ENCODE measurements around the gene GKN2.

Gene GKN2

GRCh38 chr2:68952887-68953521 lies at the start of gene GKN2:
Gene GKN2 (minus strand): TSS chr2:68952893. CDS start chr2:68952861, 32 bp downstream.
- no peak for DNase-seq

- DNase-seq: no peak
These were observed 49.2 kb upstream of the GKN2 start for GRCh38 chr2:69001879-69002278.

- no peak for DNase-seq
These were observed 44.7 kb upstream of the GKN2 start for GRCh38 chr2:68997401-68997800.

GRCh38 chr2:68995916-68996315 lies 43.2 kb upstream of the GKN2 start:
- no peak for DNase-seq

GRCh38 chr2:68994864-68995263 lies 42.2 kb upstream of the GKN2 start:
- DNase-seq: no peak

- DNase-seq: no peak
These were observed 41.0 kb upstream of the GKN2 start for GRCh38 chr2:68993660-68994059.

- DNase-seq: no peak
These were observed 40.2 kb upstream of the GKN2 start for GRCh38 chr2:68992933-68993332.

- no peak for DNase-seq
These were observed 39.6 kb upstream of the GKN2 start for GRCh38 chr2:68992341-68992740.

- DNase-seq: no peak
These were observed 36.3 kb upstream of the GKN2 start for GRCh38 chr2:68989035-68989434.

GRCh38 chr2:68987021-68987503 lies 34.4 kb upstream of the GKN2 start:
- DNase-seq: no peak

- DNase-seq: no peak
These were observed 28.3 kb upstream of the GKN2 start for GRCh38 chr2:68980956-68981355.

GRCh38 chr2:68978098-68978497 lies 25.4 kb upstream of the GKN2 start:
- no peak for DNase-seq

- DNase-seq: no peak
These were observed 24.8 kb upstream of the GKN2 start for GRCh38 chr2:68977453-68977852.

- no peak for DNase-seq
These were observed 23.2 kb upstream of the GKN2 start for GRCh38 chr2:68975844-68976243.

GRCh38 chr2:68974946-68975665 lies 22.4 kb upstream of the GKN2 start:
- no peak for DNase-seq

GRCh38 chr2:68974251-68974650 lies 21.6 kb upstream of the GKN2 start, which contains the start of gene GKN1:
Gene GKN1 (plus strand): TSS chr2:68974636. CDS start chr2:68974678, 42 bp downstream.
- no peak for DNase-seq

GRCh38 chr2:68971591-68972231 lies 19.0 kb upstream of the GKN2 start:
- peak; percentile 35 for DNase-seq

GRCh38 chr2:68970566-68971265 lies 18.0 kb upstream of the GKN2 start:
- DNase-seq: no peak

GRCh38 chr2:68969736-68970490 lies 17.2 kb upstream of the GKN2 start:
- DNase-seq: no peak

- DNase-seq: no peak
These were observed 15.5 kb upstream of the GKN2 start for GRCh38 chr2:68968221-68968620.

- DNase-seq: no peak
These were observed 11.6 kb upstream of the GKN2 start for GRCh38 chr2:68964282-68964681.

GRCh38 chr2:68961380-68961779 lies 8.7 kb upstream of the GKN2 start:
- DNase-seq: no peak

GRCh38 chr2:68959001-68959400 lies 6.3 kb upstream of the GKN2 start:
- no peak for DNase-seq
